Measurements from ENCODE around the gene KPNA4.
"Not testable (repeated sequence)": the region's sequence is repeated elsewhere in the genome, so short reads cannot be mapped to it uniquely, and the experiment has no call there.

Gene KPNA4

DNA sequence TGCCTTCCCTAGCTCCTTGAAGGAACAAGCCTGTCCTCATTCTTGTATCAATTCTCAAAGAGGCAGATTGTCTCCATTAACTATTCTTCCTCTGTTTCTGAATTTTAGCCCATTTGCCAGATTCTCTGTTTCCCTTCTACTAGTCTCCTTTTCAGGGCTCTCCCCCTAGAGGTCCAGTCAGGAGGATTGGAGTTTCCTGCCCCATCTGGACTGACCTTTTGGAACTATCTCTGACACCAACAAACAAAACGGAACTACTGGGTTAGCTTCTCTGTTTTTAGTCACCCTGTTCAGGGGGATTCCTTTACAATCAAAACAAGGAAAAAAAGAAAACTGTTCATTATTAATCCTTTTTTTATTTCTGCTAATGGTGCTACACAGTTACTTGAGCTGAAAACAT is 10.2 kb upstream of the KPNA4 start:
- TF ChIP-seq, protein P1, sequence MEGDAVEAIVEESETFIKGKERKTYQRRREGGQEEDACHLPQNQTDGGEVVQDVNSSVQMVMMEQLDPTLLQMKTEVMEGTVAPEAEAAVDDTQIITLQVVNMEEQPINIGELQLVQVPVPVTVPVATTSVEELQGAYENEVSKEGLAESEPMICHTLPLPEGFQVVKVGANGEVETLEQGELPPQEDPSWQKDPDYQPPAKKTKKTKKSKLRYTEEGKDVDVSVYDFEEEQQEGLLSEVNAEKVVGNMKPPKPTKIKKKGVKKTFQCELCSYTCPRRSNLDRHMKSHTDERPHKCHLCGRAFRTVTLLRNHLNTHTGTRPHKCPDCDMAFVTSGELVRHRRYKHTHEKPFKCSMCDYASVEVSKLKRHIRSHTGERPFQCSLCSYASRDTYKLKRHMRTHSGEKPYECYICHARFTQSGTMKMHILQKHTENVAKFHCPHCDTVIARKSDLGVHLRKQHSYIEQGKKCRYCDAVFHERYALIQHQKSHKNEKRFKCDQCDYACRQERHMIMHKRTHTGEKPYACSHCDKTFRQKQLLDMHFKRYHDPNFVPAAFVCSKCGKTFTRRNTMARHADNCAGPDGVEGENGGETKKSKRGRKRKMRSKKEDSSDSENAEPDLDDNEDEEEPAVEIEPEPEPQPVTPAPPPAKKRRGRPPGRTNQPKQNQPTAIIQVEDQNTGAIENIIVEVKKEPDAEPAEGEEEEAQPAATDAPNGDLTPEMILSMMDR (IDR thresholded peaks at IDR 0.05; ENCODE audit: borderline replicate concordance, control extremely low read depth, extremely low read depth, insufficient read depth, missing control alignments), result no peak
- DNase-seq (ENCODE audit: low spot score), result no peak
- in situ Hi-C loops (cut with MboI; ENCODE audit: low sequenced_read_pairs, unreplicated experiment), result no loop called here

DNA sequence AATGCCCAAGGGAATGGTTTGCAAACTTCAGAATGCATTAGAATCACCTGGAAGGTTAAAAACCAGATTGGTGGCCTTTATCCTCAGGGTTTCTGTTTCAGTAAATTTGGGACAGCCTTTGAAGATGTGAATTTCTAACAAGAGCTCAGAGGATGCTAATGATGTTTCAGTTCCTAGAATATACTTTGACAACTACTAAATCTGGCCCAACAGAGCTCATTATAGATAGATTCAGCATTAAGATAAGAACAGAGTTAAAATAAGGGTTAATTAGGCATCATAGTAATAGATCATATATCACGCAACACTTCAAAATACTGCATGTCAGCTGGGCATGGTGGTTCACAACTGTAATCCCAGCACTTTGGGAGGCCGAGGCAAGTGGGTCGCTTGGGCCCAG is 9.3 kb upstream of the KPNA4 start:
- DNase-seq (ENCODE audit: low spot score), result no peak
- TF ChIP-seq, protein P1 (IDR thresholded peaks at IDR 0.05; ENCODE audit: borderline replicate concordance, control extremely low read depth, extremely low read depth, insufficient read depth, missing control alignments), result no peak
- in situ Hi-C loops (cut with MboI; ENCODE audit: low sequenced_read_pairs, unreplicated experiment), result no loop called here

DNA sequence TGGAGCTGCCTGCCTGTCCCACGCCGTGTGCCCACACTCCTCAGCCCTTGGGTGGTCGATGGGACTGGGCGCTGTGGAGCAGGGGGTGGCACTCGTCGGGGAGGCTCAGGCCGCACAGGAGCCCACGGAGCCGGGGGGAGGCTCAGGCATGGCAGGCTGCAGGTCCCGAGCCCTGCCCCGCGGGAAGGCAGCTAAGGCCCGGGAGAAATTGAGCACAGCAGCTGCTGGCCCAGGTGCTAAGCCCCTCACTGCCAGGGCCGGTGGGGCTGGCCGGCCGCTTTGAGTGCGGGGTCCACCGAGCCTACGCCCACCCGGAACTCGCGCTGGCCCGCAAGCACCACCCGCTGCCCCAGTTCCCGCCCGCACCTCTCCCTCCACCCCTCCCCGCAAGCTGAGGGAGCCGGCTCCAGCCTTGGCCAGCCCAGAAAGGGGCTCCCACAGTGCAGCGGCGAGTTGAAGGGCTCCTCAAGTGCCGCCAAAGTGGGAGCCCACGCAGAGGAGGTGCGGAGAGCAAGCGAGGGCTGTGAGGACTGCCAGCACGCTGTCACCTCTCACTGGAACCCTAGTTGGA is 8.7 kb upstream of the KPNA4 start:
- DNase-seq (ENCODE audit: low spot score); in situ Hi-C loops (cut with MboI; ENCODE audit: low sequenced_read_pairs, unreplicated experiment): not testable (repeated sequence)

DNA sequence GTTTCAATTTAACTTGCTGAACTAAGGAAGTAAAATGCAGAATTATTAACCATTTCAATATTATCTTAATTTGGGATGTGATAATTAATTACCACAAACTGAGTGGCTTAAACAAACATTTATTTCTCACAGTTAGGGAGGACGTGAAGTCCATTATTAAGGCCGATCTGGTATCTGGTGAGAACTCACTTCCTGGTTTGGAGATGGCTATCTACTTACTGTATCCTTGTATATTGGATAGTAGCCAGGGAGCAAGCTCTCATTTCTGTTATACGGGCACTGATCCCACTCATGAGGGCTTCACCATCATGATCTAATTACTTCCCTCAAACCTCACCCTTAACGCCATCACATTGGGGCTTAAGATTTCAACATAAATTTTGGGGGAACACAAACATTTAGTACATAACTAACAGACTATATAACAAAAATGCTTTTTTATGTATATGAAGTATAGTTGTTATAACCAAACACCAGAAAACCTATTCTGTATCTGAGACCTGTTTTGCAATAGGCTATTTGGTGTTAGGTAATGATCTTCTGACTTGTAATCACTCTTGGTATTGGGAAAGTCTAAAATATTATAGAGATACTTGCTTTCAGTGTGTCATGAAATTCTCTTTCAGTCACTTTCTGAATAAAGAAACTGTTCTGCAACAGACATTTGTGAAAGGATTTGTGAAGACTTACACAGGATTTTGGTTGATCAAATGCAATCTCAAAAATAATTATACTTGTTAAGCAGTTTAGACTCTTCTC is 4.7 kb upstream of the KPNA4 start:
- in situ Hi-C loops (cut with MboI; ENCODE audit: low sequenced_read_pairs, unreplicated experiment), result no loop called here
- DNase-seq (ENCODE audit: low spot score), result no peak
- TF ChIP-seq, protein P1 (IDR thresholded peaks at IDR 0.05; ENCODE audit: borderline replicate concordance, control extremely low read depth, extremely low read depth, insufficient read depth, missing control alignments), result no peak

DNA sequence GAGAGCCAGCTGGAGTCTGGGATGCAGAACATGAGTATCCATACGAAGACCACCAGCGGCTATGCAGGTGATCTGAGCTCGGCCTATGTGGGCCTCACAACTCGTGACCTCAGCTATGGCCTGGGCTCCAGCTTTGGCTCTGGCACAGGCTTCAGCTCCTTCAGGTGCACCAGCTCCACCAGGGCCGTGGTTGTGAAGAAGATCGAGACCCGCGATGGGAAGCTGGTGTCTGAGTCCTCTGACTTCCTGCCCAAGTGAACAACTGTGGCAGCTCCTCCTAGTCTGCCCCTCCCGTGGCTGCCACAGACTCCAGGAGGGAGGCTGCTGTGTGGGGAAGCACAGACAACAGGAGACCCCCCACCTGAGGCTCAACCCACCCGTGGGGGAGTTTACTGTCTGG is 3.6 kb upstream of the KPNA4 start:
- no peak for DNase-seq (ENCODE audit: low spot score)
- in situ Hi-C loops (cut with MboI; ENCODE audit: low sequenced_read_pairs, unreplicated experiment), result no loop called here
- TF ChIP-seq, protein P1 (IDR thresholded peaks at IDR 0.05; ENCODE audit: borderline replicate concordance, control extremely low read depth, extremely low read depth, insufficient read depth, missing control alignments), result no peak

DNA sequence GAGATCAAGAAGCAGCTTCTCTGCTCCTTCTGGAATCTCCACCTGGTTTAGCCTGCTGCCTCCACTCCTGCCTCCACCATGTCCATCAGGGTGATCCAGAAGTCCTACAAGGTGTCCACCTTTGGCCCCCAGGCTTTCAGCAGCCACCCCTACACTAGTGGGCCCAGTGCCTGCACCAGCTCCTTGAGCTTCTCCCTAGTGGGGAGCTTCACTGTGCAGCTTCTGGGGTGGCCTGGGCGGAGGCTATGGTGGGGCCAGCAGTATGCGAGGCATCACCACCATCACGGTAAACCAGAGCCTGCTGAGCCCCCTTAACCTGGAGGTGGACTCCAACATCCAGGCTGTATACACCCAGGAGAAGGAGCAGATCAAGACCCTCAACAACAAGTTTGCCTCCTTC is 2.4 kb upstream of the KPNA4 start:
- in situ Hi-C loops (cut with MboI; ENCODE audit: low sequenced_read_pairs, unreplicated experiment), result no loop called here
- TF ChIP-seq, protein P1 (IDR thresholded peaks at IDR 0.05; ENCODE audit: borderline replicate concordance, control extremely low read depth, extremely low read depth, insufficient read depth, missing control alignments), result no peak
- DNase-seq (ENCODE audit: low spot score), result no peak

DNA sequence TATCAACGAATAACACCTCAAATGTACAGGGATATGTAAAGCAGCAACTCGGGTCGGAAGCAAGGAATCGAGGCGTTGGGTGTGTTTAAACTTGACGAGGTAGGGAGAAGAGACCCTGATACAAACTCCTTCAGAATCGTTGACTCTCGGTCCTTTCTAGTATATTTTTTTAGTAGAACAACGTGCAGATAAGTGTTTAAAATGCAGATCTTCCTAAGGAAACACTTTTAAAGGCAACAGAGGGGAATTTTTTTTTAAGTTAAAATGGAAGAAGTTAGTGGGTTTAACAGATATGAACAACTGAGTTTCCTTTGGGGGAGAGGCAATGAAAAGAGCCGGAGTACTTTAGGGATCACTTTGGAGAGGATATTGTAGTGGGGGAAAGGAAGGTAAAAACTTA is 1.1 kb upstream of the KPNA4 start:
- in situ Hi-C loops (cut with MboI; ENCODE audit: low sequenced_read_pairs, unreplicated experiment), result no loop called here
- no peak for DNase-seq (ENCODE audit: low spot score)
- TF ChIP-seq, protein P1 (IDR thresholded peaks at IDR 0.05; ENCODE audit: borderline replicate concordance, control extremely low read depth, extremely low read depth, insufficient read depth, missing control alignments), result no peak

All from GM13976 (cell line).